Esophagus (tissue), 2 donors: ENCODE data around the gene ZNF10. TPM values are rescaled to one million over a fixed set of nuclear protein-coding genes. Genes with fewer than 3 reads are reported as not detected.

ENCODE experiments used
- H3K27ac ChIP-seq, 2 donors: one replicate each; pipeline ENCODE4 v1.5.1; 2013; ENCODE audit warnings: low read depth in 2 of 2, mild to moderate bottlenecking in 2 of 2, inconsistent platforms in 1 of 2, low read length in 1 of 2, moderate library complexity in 1 of 2
- H3K27me3 ChIP-seq, 2 donors: one replicate each; pipeline ENCODE4 v1.6.1; 2013; ENCODE audit warnings: low read length in 2 of 2, control low read depth in 1 of 2, mild to moderate bottlenecking in 1 of 2; ENCODE audit not compliant: insufficient read depth in 2 of 2, control insufficient read depth in 1 of 2
- H3K36me3 ChIP-seq, 2 donors: one replicate each; pipeline ENCODE4 v1.6.1; 2013; ENCODE audit warnings: low read length in 1 of 2; ENCODE audit not compliant: control insufficient read depth in 2 of 2, insufficient read depth in 2 of 2
- H3K4me1 ChIP-seq, 2 donors: one replicate each; pipeline ENCODE4 v1.6.1; 2013; ENCODE audit warnings: low read length in 1 of 2; ENCODE audit not compliant: control insufficient read depth in 2 of 2, insufficient read depth in 2 of 2
- H3K4me3 ChIP-seq, 2 donors: one replicate each; pipeline ENCODE4 v1.5.1; 2013; ENCODE audit warnings: low read length in 2 of 2, mild to moderate bottlenecking in 2 of 2, low read depth in 1 of 2, moderate library complexity in 1 of 2
- H3K9me3 ChIP-seq, 2 donors: one replicate each; pipeline ENCODE4 v1.6.1; 2013; ENCODE audit warnings: mild to moderate bottlenecking in 2 of 2, low read depth in 1 of 2, low read length in 1 of 2, moderate library complexity in 1 of 2; ENCODE audit not compliant: control insufficient read depth in 2 of 2, insufficient read depth in 1 of 2
- whole genome bisulfite sequencing, 2 donors: extraction: QIAGEN DNeasy Blood & Tissue Kit; methylation state at CpG; one replicate each; pipeline ENCODE4 v1.1.7; 2013; 5-methylcytosine and 5-hydroxymethylcytosine counted together
- polyA plus RNA-seq, 2 donors: library from polyadenylated mRNA; stranded (reverse); fragments of 200-250 nt; gene quantifications; one replicate each; pipeline ENCODE4 v1.2.3, GENCODE V29; 2013
- donor health status: healthy with polysubstance abuse.
- donor health status: Bipolar disorder and iron deficiency.

Gene ZNF10
- polyA plus RNA-seq, 2 donors = 3.0 to 5.5 TPM

DNA sequence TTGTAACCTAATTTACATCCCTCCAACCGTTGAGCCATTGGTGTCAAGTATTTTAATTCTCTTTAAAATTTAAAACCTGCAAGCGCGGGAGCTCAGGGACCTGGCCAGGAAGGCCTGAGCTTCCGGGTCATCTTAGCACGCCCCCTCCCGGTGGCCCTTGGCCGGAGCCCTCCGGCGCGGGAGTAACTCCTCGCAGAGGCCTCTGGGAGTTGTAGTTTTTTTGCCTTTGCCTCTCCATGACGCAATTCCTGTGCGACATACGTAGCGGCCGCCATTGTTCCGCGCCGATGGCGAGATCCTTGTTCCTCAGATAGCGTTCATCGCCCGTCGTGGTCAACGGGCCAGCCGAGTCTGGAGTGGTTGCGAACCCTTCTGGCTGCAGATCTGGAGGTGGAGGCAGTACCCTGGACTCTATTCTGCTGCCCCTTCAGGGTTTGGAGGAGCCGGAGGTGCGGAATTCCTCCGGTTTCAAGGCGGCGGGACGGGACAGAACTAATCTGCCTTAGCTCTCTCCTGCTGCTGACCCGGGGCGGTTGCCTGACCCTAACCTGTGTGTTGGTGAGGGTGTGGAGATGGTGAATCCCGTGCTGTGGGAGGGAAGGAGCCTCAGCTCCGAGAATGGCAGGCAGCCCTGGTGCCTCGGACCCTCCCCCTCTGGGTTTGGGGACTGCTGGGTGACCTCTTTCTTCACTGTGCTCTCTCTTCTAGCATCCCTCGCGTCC is 51.0 kb downstream of the ZNF10 start, which contains the start of gene ZNF268:
ZNF268 (plus strand) TSS at position 258 of the 722 bp plus-strand sequence. CDS start 503 bp downstream, outside the sequence.
- Histone ChIP-seq H3K9me3 (peaks cover 0 to 20% of the 10 kb centered on the region in 2 donors), H3K27ac (peak within 1 kb of the TSS; percentile 68 to 70)

DNA sequence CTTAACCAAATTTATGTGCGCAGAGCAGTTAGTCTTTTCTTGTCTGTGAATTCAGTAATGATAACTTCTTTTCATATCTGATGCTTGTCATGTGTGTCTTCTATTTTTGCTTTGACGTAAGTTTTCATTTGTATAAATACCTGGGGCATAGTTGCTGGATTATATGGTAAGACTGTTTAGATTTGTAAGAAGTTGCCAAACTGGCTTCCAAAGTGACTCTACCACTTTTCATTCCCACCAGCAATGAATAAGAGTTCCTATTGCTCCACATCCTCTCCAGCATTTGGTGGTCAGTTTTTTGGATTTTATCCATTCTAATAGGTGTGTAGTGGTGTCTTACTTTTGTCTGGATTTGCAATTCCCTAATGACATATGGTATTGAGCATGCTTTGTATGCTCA is 59.7 kb downstream of the ZNF10 start:
- Histone ChIP-seq H3K27me3 (no peaks in the 10 kb centered on the region), H3K27ac (no peak overlapping the region), H3K36me3 (peaks cover 44 to 54% of the 10 kb centered on the region in 2 donors), H3K4me1 (no peaks in the 10 kb centered on the region), H3K4me3 (no peak overlapping the region), H3K9me3 (peaks cover 24 to 56% of the 10 kb centered on the region in 2 donors)
- WGBS, 2 donors = 86 to 92% methylated on average over 2 of the region's 2 CpGs

More for the DNA sequence above, 51.0 kb downstream of the ZNF10 start, which contains the start of gene ZNF268:
- H3K36me3 ChIP-seq = peaks cover 8 to 13% of the 10 kb centered on the region in 2 donors
- WGBS, 2 donors = 1 to 2% methylated on average over 40 of the region's 40 CpGs
- H3K27me3 ChIP-seq = no peaks in the 10 kb centered on the region
- H3K4me1 ChIP-seq = peaks cover 0 to 3% of the 10 kb centered on the region in 2 donors
- H3K4me3 ChIP-seq = peak within 1 kb of the TSS; percentile 93 to 96

GRCh38 chr12:133192847-133193246 is 62.4 kb downstream of the ZNF10 start:
- no peaks in the 10 kb centered on the region for H3K4me1 ChIP-seq
- H3K36me3 ChIP-seq = peaks cover 34 to 47% of the 10 kb centered on the region in 2 donors
- H3K9me3 ChIP-seq = peaks cover 25 to 45% of the 10 kb centered on the region in 2 donors
- 96 to 98% methylated on average over 5 of the region's 5 CpGs for WGBS, 2 donors
- H3K27me3 ChIP-seq = no peaks in the 10 kb centered on the region
- H3K4me3 ChIP-seq = no peak overlapping the region
- no peak overlapping the region for H3K27ac ChIP-seq

DNA sequence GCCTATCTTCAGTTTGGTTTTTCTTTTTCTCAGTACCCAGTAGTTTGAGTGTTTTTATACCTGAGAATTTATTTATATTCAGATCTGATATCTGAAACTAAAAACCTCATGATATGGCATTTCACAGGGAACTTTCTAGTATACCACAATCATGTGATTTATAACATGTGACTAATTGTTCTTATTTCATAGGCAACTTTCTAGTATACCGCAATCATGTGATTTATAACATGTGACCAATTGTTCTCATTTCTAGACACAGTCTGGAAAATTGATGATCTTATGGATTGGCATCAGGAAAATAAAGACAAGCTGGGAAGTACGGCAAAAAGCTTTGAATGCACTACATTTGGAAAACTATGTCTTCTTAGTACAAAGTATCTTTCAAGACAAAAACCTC is 71.5 kb downstream of the ZNF10 start:
- Histone ChIP-seq H3K27ac (no peak overlapping the region), H3K27me3 (no peaks in the 10 kb centered on the region), H3K9me3 (peaks cover 6 to 7% of the 10 kb centered on the region in 2 donors), H3K4me1 (no peaks in the 10 kb centered on the region), H3K36me3 (peaks cover 6 to 12% of the 10 kb centered on the region in 2 donors), H3K4me3 (no peak overlapping the region)
- 87 to 98% methylated on average over 2 of the region's 2 CpGs for WGBS, 2 donors

- H3K36me3 ChIP-seq = peaks cover 6 to 12% of the 10 kb centered on the region in 2 donors
Measured at GRCh38 chr12:133202493-133203343, 72.3 kb downstream of the ZNF10 start.

DNA sequence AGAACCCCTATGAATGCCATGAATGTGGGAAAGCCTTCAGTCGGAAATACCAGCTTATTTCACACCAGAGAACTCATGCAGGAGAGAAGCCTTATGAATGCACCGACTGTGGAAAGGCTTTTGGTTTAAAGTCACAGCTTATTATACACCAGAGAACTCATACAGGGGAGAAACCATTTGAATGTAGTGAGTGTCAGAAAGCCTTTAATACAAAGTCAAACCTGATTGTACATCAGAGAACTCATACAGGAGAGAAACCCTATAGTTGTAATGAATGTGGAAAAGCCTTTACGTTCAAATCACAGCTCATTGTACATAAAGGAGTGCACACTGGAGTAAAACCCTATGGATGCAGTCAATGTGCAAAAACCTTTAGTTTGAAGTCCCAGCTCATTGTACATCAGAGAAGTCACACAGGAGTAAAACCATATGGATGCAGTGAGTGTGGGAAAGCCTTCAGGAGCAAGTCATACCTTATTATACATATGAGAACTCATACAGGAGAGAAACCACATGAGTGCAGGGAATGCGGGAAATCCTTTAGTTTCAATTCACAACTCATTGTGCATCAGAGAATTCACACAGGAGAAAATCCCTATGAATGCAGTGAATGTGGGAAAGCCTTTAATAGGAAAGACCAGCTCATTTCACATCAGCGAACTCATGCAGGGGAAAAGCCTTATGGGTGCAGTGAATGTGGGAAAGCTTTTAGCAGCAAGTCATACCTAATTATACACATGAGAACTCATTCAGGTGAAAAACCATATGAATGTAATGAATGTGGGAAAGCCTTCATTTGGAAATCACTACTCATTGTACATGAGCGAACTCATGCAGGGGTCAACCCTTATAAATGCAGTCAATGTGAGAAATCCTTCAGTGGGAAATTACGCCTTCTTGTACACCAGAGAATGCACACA is 73.2 kb downstream of the ZNF10 start:
- H3K4me1 ChIP-seq = no peaks in the 10 kb centered on the region
- H3K9me3 ChIP-seq = peaks cover 13 to 16% of the 10 kb centered on the region in 2 donors
- no peak overlapping the region for H3K27ac ChIP-seq
- peak overlapping the region in 1 of 2 donors; percentile 2 for H3K4me3 ChIP-seq
- H3K36me3 ChIP-seq = peaks cover 6 to 12% of the 10 kb centered on the region in 2 donors
- no peaks in the 10 kb centered on the region for H3K27me3 ChIP-seq
- WGBS, 2 donors = 98 to 99% methylated on average over 7 of the region's 7 CpGs

More at GRCh38 chr12:133202493-133203343, 72.3 kb downstream of the ZNF10 start:
- Histone ChIP-seq H3K4me1 (no peaks in the 10 kb centered on the region), H3K27me3 (no peaks in the 10 kb centered on the region), H3K4me3 (peak overlapping the region in 1 of 2 donors; percentile 2), H3K27ac (no peak overlapping the region), H3K9me3 (peaks cover 7 to 9% of the 10 kb centered on the region in 2 donors)
- 98% methylated on average over 2 of the region's 2 CpGs for WGBS, 2 donors

GRCh38 chr12:133204264-133204603 is 73.8 kb downstream of the ZNF10 start:
- Histone ChIP-seq H3K27ac (no peak overlapping the region), H3K36me3 (peaks cover 6 to 12% of the 10 kb centered on the region in 2 donors), H3K4me3 (peak overlapping the region in 1 of 2 donors; percentile 2), H3K9me3 (peaks cover 13 to 16% of the 10 kb centered on the region in 2 donors), H3K4me1 (no peaks in the 10 kb centered on the region), H3K27me3 (no peaks in the 10 kb centered on the region)
- 95 to 97% methylated on average over 1 of the region's 1 CpG for WGBS, 2 donors

DNA sequence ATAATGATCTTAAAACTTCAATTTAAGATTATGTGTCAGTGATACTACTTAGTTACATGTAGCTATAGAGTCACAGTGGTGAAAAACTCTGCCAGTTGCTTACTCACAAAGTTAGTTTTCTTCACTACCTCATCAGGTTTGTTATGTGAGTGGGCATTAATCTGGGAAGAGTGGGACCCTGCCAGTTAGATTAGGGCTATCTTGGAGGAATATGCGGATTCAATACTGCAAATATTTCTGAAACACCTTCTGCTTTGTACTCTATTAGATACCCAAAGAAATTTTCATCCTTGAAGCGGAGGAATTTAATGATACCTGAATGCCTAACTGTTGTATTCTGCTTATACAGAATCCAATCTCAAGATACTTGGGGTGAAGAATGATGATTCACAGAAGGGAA is 76.0 kb downstream of the ZNF10 start:
- no peaks in the 10 kb centered on the region for H3K4me1 ChIP-seq
- H3K27ac ChIP-seq = no peak overlapping the region
- WGBS, 2 donors = 97 to 99% methylated on average over 2 of the region's 2 CpGs
- no peak overlapping the region for H3K4me3 ChIP-seq
- H3K9me3 ChIP-seq = peaks cover 19 to 32% of the 10 kb centered on the region in 2 donors
- no peaks in the 10 kb centered on the region for H3K27me3 ChIP-seq
- peaks cover 6 to 12% of the 10 kb centered on the region in 2 donors for H3K36me3 ChIP-seq
